RWPE1 (cell line): ENCODE results near the gene ADGRG6.

Experiments
- CTCF ChIA-PET: fragments of 350-600 bp; sonication (Branson Sonifier 250); formaldehyde crosslinking; extraction: SDS; loops from one replicate; lab custom pipeline; 2021; lab: Yijun Ruan, JAX
- POLR2A ChIA-PET: fragments of 400-600 bp; formaldehyde crosslinking; extraction: SDS; loops from one replicate; lab custom pipeline; 2020; ENCODE audit warnings: antibody characterized with exemption; ENCODE audit not compliant: low non-redundant PET; lab: Yijun Ruan, JAX
- DNase-seq: peaks from one replicate; pipeline ENCODE4 v3.0.0; 2012; ENCODE audit warnings: low spot score
- H3K27ac ChIP-seq: fragments of 450-650 bp; 2 replicates; pipeline ENCODE4 v1.5.1; 2017
- TF ChIP-seq, protein P1 (sequence below): fragments of 450-650 bp; conservative IDR thresholded peaks from 2 replicates; pipeline ENCODE4 v1.5.1; 2017; ENCODE audit warnings: low read depth, mild to moderate bottlenecking

The ADGRG6 gene

DNA sequence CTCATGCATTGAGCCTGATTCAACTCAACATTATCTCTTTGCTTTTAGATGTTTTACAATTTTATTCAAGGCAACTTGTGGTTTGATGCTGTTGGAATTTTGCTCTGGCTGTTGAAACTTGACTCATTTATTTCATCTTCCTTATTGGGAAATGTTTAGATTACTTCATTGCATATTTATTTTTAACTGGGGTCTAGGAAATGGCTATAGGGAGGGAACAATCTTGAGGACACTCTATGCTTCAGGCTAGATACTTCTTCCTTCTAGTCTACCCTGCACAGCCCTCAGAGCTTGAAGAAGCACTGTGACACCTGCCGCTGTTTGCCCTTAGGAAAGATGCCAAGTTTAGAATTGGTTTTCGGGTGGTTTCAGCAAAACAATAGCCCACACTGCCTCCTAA lies 183.4 kb downstream of the ADGRG6 start:
- ChIA-PET CTCF (no interaction called here), POLR2A (no interaction called here)
- no peak overlapping the region for H3K27ac ChIP-seq
- no peak for DNase-seq
- TF ChIP-seq, protein P1, sequence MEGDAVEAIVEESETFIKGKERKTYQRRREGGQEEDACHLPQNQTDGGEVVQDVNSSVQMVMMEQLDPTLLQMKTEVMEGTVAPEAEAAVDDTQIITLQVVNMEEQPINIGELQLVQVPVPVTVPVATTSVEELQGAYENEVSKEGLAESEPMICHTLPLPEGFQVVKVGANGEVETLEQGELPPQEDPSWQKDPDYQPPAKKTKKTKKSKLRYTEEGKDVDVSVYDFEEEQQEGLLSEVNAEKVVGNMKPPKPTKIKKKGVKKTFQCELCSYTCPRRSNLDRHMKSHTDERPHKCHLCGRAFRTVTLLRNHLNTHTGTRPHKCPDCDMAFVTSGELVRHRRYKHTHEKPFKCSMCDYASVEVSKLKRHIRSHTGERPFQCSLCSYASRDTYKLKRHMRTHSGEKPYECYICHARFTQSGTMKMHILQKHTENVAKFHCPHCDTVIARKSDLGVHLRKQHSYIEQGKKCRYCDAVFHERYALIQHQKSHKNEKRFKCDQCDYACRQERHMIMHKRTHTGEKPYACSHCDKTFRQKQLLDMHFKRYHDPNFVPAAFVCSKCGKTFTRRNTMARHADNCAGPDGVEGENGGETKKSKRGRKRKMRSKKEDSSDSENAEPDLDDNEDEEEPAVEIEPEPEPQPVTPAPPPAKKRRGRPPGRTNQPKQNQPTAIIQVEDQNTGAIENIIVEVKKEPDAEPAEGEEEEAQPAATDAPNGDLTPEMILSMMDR, result no peak

DNA sequence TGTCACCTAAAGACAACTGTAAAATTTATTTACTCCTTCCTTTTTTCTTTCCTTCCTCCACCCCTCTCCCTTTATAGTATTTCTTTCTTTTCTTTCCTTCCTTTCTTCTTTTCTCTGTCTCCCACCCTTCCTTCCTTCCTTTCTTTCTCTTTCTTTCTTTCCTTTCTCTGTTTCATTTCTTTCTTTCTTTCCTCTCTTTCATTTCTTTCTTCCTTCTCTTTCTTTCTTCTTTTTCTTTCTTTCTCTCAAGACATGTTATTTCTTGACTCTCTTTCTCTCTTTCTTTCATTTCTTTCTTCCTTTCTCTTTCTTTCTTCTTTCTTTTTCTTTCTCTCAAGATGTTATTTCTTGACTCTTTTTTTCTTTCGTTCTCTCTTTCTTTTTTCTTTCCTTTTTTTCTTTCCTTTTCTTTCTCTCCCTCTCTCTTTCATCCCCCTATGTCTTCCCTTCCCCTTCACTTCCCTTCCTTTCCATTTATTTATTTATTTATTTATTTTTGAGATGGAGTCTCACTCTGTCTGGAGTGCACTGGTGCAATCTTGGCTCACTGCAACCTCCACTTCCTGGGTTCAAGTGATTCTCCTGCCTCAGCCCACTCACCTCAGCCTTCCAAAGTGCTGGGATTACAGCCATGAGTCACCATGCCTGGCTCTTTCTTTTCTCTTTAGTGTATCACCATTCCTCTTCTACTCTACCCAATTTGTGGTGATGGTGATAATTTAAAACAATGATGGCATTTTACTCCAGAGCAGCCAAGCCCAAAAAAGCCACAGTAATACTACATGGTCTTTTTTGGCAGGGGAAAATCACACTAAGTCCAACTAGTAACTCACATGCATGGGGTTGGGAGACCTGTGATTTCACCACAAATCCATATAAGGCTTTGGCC lies 188.2 kb downstream of the ADGRG6 start:
- ChIA-PET CTCF (interaction anchor here (1.5 kb wide), 1 partner anchor 15 kb away, joined by 3 read pairs; no protein-coding TSS in a partner anchor), POLR2A (no interaction called here)
- no peak for DNase-seq
- TF ChIP-seq, protein P1, result no peak
- H3K27ac ChIP-seq, result no peak overlapping the region
